HK-2 (cell line): ENCODE measurements around the gene TPTE.
"Not testable (repeated sequence)": the region's sequence is repeated elsewhere in the genome, so short reads cannot be mapped to it uniquely, and the experiment has no call there.

Experiments used
- DNase-seq: peaks from one replicate; pipeline ENCODE4 v3.0.0-alpha.2; 2018; ENCODE audit not compliant: unreplicated experiment

TPTE gene

GRCh38 chr21:10617133-10617752 is 95.9 kb downstream of the TPTE start:
- DNase-seq: not testable (repeated sequence)

DNA sequence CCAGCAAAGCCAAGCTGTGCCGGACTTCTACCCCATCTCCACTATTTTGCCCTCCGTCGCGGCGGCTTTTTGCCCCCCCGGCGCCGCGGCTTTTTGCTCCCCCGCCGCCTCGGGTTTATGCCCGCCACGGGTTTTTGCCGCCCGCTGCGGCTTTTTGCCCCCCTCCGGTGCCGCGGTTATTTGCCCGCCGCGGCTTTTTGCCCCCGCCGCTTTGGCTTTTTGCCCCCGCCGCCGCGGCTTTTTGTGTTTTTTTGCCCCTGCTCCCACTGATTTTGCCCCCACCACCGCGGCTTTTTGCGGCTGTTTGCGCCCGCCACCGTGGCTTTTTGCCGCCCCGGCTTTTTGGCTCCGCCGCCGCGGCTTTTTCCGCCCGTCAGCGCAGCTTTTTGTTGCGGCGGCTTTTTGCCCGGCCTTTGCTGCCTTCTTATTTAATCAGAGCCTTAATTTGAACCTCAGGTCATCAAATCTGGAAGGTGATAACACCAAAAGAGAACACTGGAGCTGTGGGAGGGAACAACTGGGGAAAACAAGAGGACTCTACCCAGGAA is 106.0 kb downstream of the TPTE start:
- DNase-seq: no peak

DNA sequence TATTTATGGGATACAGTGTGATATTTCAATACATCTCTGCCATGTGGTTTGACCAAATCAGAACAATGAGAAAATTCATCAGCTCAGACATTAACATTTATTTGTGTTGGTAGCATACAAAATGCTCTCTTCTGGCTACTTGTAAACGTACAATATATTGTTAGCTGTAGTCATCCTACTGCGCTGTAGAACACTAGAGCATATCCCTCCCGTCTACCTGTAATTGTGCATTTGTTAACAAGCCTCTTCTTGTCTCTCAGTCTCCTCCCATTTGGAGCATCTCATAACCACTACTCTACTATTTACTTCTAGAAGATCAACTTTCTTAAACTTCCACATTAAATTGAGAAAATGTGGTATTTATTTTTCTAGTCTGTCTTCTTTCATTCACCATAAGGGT is 107.9 kb downstream of the TPTE start:
- DNase-seq: not testable (repeated sequence)

DNA sequence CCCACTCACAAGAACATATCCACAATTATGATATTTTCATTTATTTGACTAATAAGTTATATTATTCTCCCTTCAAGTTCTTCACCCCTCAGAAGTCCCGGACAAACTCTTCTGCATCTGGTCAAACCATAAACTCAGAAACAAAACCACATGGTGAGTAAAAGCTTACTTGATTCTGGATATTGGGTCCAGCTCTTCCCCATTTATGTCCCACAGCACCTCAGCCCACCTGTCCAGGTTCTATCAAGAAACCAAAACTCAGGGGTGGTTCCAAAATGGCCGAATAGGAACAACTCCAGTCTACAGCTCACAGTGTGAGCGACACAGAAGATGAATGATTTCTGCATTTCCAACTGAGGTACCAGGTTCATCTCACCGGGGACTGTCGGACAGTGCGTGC is 109.4 kb downstream of the TPTE start:
- not testable (repeated sequence) for DNase-seq

GRCh38 chr21:10631316-10631715 is 109.9 kb downstream of the TPTE start:
- DNase-seq: not testable (repeated sequence)

- not testable (repeated sequence) for DNase-seq
These were observed 116.8 kb downstream of the TPTE start for GRCh38 chr21:10638144-10638543.

GRCh38 chr21:10639123-10639522 is 117.7 kb downstream of the TPTE start:
- DNase-seq: no peak

DNA sequence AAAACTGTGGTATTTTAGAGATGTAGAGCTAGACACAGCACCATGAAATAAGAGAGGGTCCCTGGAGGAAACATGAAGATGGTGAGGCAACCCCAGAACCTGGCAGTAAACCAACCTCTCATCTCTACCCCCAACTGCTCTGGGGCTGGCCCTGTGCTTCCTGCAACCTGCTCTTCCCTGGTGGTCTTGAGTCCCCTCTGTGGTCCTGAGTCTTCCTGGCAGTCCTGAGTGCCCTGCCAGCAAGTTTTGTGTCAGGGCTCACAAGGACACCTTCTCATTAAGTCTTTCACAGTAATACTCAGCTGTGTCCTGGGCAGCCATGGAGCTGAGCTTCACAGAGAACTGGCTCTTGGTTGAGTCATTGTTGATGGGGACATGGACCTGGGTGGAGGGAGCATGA is 118.4 kb downstream of the TPTE start:
- DNase-seq: not testable (repeated sequence)

GRCh38 chr21:10640446-10640845 is 119.1 kb downstream of the TPTE start:
- no peak for DNase-seq

GRCh38 chr21:10641107-10641506 is 119.7 kb downstream of the TPTE start:
- DNase-seq: no peak

- DNase-seq: not testable (repeated sequence)
These were observed 124.3 kb downstream of the TPTE start for GRCh38 chr21:10645667-10646066.

DNA sequence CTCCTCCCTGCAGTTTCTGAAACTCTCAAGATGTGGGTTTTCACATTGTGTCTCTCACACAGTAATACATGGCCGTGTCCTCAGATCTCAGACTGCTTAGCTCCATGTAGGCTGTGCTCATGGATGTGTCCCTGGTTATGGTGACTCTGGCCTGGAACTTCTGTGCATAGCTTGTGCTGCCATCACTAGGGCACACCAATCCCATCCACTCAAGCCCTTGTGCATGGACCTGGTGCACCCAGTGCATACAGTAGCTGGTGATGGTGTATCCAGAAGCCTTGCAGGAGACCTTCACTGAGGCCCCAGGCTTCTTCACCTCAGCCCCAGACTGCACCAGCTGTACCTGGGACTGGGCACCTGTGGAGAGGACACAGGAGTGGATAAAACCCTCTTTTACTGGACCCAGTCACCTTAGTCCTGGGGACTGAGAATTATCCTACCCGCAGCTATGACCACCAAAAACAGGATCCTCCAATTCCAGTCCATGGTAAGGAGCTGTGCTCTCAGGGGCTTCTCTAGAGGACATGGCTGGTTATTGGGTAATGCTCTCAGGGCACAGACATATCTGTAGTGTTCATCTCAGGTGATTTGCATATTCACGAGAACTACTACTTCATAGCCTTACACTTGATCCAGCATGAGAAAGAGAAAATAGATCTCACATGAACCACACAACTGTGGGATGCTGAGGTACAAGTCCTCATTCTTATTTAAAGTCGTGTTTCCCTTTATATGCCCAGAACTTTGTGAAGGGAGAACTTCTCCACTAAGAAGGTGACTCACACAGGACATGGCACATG is 128.2 kb downstream of the TPTE start:
- not testable (repeated sequence) for DNase-seq

DNA sequence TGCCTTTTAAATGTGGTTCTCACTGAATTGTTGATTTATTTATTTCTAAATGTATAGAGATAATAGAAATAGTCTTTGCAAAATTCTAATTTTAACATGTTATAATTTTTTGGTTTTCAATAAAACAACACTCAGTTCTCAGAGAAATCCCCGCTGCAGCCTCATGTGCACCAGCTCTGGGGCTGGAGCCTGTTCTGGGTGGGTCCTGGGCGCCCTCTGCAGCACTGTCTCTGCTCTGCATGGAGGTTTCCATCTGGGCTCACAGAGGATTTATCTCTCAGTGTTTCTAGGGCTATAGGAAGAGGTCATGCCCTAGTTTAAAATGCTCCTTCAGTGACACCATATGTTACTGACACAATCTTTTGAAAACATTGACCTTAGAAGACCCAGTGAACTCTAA is 128.9 kb downstream of the TPTE start:
- not testable (repeated sequence) for DNase-seq
